NT2/D1 (cell line): ENCODE data around the gene NEB.

ENCODE experiments used
- SUZ12 ChIP-seq: IDR thresholded peaks from 2 replicates; pipeline ENCODE4 v1.6.1; 2011; ENCODE audit not compliant: insufficient read length, insufficient read depth; ENCODE audit errors: extremely low read depth
- YY1 ChIP-seq: IDR thresholded peaks from 2 replicates; pipeline ENCODE4 v1.6.1; 2011; ENCODE audit not compliant: insufficient read length, insufficient read depth
- ZNF274 ChIP-seq: IDR thresholded peaks from 2 replicates; pipeline ENCODE4 v1.6.1; 2011; ENCODE audit warnings: mild to moderate bottlenecking, low read depth, low read length

DNA sequence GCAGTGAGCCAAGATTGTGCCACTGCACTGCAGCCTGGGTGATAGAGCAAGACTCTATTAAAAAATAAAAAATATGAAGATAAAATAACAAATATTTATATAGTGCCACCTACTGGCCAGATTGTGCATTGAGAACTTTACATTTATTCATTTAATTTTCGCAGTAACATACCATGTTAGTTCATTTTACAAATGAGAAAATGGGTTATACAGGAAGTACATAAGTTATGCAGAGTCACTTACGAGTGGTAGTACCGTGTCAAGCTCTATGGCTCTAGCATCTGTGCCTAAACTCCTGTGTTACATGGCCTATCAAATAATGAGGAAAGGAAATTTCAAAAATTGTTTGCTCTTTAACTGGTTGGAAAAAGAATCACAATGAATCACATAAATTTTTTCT is 296.6 kb downstream of the NEB start:
- TF ChIP-seq ZNF274, result no peak
- TF ChIP-seq YY1, result no peak
- TF ChIP-seq SUZ12, result no peak
